ENCODE measurements around the gene LRRC61. TPM values are rescaled to one million over a fixed set of nuclear protein-coding genes. Genes with fewer than 3 reads are reported as not detected.

LRRC61 gene
- total RNA-seq, 4 donors from 2014 or later = 7.1 to 25.1 (median 14.0) TPM

- TF ChIP-seq CTCF (IDR thresholded peaks at IDR 0.05) = no peak
- no peak for TF ChIP-seq EP300 (IDR thresholded peaks at IDR 0.05)
- TF ChIP-seq POLR2AphosphoS5 (IDR thresholded peaks at IDR 0.05) = no peak
- TF ChIP-seq POLR2A (IDR thresholded peaks at IDR 0.05) = no peak
- Histone ChIP-seq H3K9me3 (no peaks in the 10 kb centered on the region), H3K36me3 (no peaks in the 10 kb centered on the region), H3K4me1 (peaks cover 0 to 16% (median 0%) of the 10 kb centered on the region in 3 donors), H3K27ac (no peak overlapping the region), H3K4me3 (no peak overlapping the region), H3K27me3 (no peaks in the 10 kb centered on the region)
- 57 to 100% methylated on average over 1 to 3 of the region's 5 CpGs for WGBS, 2 donors (ENCODE audit: low coverage in 1 of 2)
- ATAC-seq = no peak
Observed at GRCh38 chr7:150360363-150361058, 37.4 kb downstream of the LRRC61 start.

GRCh38 chr7:150361402-150361801 lies 38.2 kb downstream of the LRRC61 start:
- TF ChIP-seq POLR2AphosphoS5 (IDR thresholded peaks at IDR 0.05) (no peak), POLR2A (IDR thresholded peaks at IDR 0.05) (no peak), CTCF (IDR thresholded peaks at IDR 0.05) (no peak), EP300 (IDR thresholded peaks at IDR 0.05) (no peak)
- WGBS, 2 donors (ENCODE audit: low coverage in 1 of 2) = 25 to 69% methylated on average over 4 to 5 of the region's 7 CpGs
- H3K4me1 ChIP-seq = peaks cover 0 to 14% (median 0%) of the 10 kb centered on the region in 3 donors
- no peaks in the 10 kb centered on the region for H3K9me3 ChIP-seq
- no peaks in the 10 kb centered on the region for H3K27me3 ChIP-seq
- no peak for ATAC-seq
- no peak overlapping the region for H3K4me3 ChIP-seq
- H3K27ac ChIP-seq = peak overlapping the region in 3 of 4 donors; percentile 31 to 54 (median 36)
- H3K36me3 ChIP-seq = no peaks in the 10 kb centered on the region

GRCh38 chr7:150361807-150362621 lies 38.9 kb downstream of the LRRC61 start:
- Histone ChIP-seq H3K27me3 (no peaks in the 10 kb centered on the region), H3K36me3 (no peaks in the 10 kb centered on the region), H3K4me3 (no peak overlapping the region), H3K9me3 (no peaks in the 10 kb centered on the region), H3K4me1 (peaks cover 0 to 14% (median 0%) of the 10 kb centered on the region in 3 donors), H3K27ac (peak overlapping the region in 3 of 4 donors; percentile 31 to 54 (median 36))
- no peak for ATAC-seq
- TF ChIP-seq EP300 (IDR thresholded peaks at IDR 0.05) (no peak), CTCF (IDR thresholded peaks at IDR 0.05) (no peak), POLR2AphosphoS5 (IDR thresholded peaks at IDR 0.05) (no peak), POLR2A (IDR thresholded peaks at IDR 0.05) (no peak)
- WGBS, 2 donors (ENCODE audit: low coverage in 1 of 2) = 60 to 63% methylated on average over 7 to 11 of the region's 18 CpGs

- TF ChIP-seq POLR2A (IDR thresholded peaks at IDR 0.05) = no peak
- no peak for TF ChIP-seq CTCF (IDR thresholded peaks at IDR 0.05)
- no peak for TF ChIP-seq EP300 (IDR thresholded peaks at IDR 0.05)
- TF ChIP-seq POLR2AphosphoS5 (IDR thresholded peaks at IDR 0.05) = no peak
- no peak for ATAC-seq
- Histone ChIP-seq H3K27ac (no peak overlapping the region), H3K4me1 (peaks cover 0 to 24% (median 0%) of the 10 kb centered on the region in 3 donors), H3K9me3 (no peaks in the 10 kb centered on the region), H3K4me3 (no peak overlapping the region), H3K27me3 (no peaks in the 10 kb centered on the region), H3K36me3 (no peaks in the 10 kb centered on the region)
- 100% methylated on average over 4 of the region's 4 CpGs; no CpG with 5 or more reads in 1 of the 2 donors for WGBS, 2 donors (ENCODE audit: low coverage in 1 of 2)
Observed at GRCh38 chr7:150363370-150363769, 40.2 kb downstream of the LRRC61 start.

Measured in gastroesophageal sphincter (tissue), 4 donors.